CD14-positive monocyte (primary cell): Measurements from ENCODE around the gene TEC. TPM values are rescaled to one million over a fixed set of nuclear protein-coding genes. Genes with fewer than 3 reads are reported as not detected.

Experiments
- DNase-seq, 3 donors: peaks; one replicate each; pipeline ENCODE4 v3.0.0-alpha.2; 2011 to 2022
- H2AFZ ChIP-seq: 2 replicates; pipeline ENCODE4 v1.6.0; 2012; ENCODE audit warnings: mild to moderate bottlenecking, low read depth, low read length, inconsistent platforms; ENCODE audit not compliant: insufficient read depth, poor library complexity, severe bottlenecking
- H3K27ac ChIP-seq, 2 donors: 1 replicate in 1 of 2; 2 replicates in 1 of 2; pipeline ENCODE4 v1.5.1; 2012 to 2013; ENCODE audit warnings: low read length in 2 of 2, control low read depth in 1 of 2, inconsistent platforms in 1 of 2, low read depth in 1 of 2, mild to moderate bottlenecking in 1 of 2
- H3K27me3 ChIP-seq, 2 donors: one replicate each; pipeline versions ENCODE4 v1.6.0 to v1.6.1; 2011 to 2013; ENCODE audit warnings: low read length in 2 of 2; ENCODE audit not compliant: control insufficient read depth in 2 of 2, insufficient read depth in 2 of 2
- H3K36me3 ChIP-seq, 2 donors: replicated peaks in 1 of 2; 1 replicate in 1 of 2; 2 replicates in 1 of 2; pipeline versions ENCODE4 v1.5.1 to v1.6.1; 2012 to 2013; ENCODE audit warnings: low read length in 2 of 2, control low read depth in 1 of 2, inconsistent platforms in 1 of 2, mild to moderate bottlenecking in 1 of 2; ENCODE audit not compliant: insufficient read depth in 2 of 2, control insufficient read depth in 1 of 2
- H3K4me1 ChIP-seq, 2 donors: 1 replicate in 1 of 2; 2 replicates in 1 of 2; pipeline versions ENCODE4 v1.5.1 to v1.6.1; 2012 to 2013; ENCODE audit warnings: low read length in 2 of 2, control low read depth in 1 of 2, inconsistent platforms in 1 of 2, mild to moderate bottlenecking in 1 of 2, moderate library complexity in 1 of 2; ENCODE audit not compliant: insufficient read depth in 2 of 2, control insufficient read depth in 1 of 2
- H3K4me2 ChIP-seq: replicated peaks from 2 replicates; pipeline ENCODE3; 2012; ENCODE audit warnings: low read length, moderate library complexity, mild to moderate bottlenecking; ENCODE audit not compliant: poor library complexity, severe bottlenecking; ENCODE audit errors: extremely low read depth
- H3K4me3 ChIP-seq, 3 experiments: fragments of 200-600 bp in 1 of 3; sonication (generic) in 1 of 3; replicated peaks in 1 of 3; 1 replicate in 2 of 3; 2 replicates in 1 of 3; pipeline ENCODE4 v1.5.1; 2011 to 2013; ENCODE audit warnings: low read length in 3 of 3, mild to moderate bottlenecking in 3 of 3, control low read depth in 2 of 3, low read depth in 2 of 3, inconsistent platforms in 1 of 3, moderate library complexity in 1 of 3
- H3K79me2 ChIP-seq: 2 replicates; pipeline ENCODE4 v1.6.0; 2012; ENCODE audit warnings: mild to moderate bottlenecking, control low read depth, inconsistent platforms, low read length, moderate library complexity; ENCODE audit not compliant: insufficient read depth
- H3K9ac ChIP-seq: 2 replicates; pipeline ENCODE4 v1.6.0; 2017; ENCODE audit warnings: low read length, mild to moderate bottlenecking; ENCODE audit not compliant: insufficient read depth, poor library complexity, severe bottlenecking
- H3K9me3 ChIP-seq, 2 donors: replicated peaks in 1 of 2; 1 replicate in 1 of 2; 2 replicates in 1 of 2; pipeline versions ENCODE4 v1.5.1 to v1.6.1; 2012 to 2013; ENCODE audit warnings: low read length in 2 of 2, control low read depth in 1 of 2; ENCODE audit not compliant: control insufficient read depth in 1 of 2, insufficient read depth in 1 of 2
- H4K20me1 ChIP-seq: 2 replicates; pipeline ENCODE4 v1.6.0; 2012; ENCODE audit warnings: mild to moderate bottlenecking, low read length, control low read depth, moderate library complexity; ENCODE audit not compliant: insufficient read depth
- H3K27ac Mint-ChIP-seq, 7 donors: one replicate each; pipeline ENCODE4 v1.8.0; 2020; ENCODE audit warnings: mild to moderate bottlenecking in 7 of 7, mixed read lengths in 7 of 7, moderate library complexity in 6 of 7, inconsistent platforms in 2 of 7
- H3K27me3 Mint-ChIP-seq, 3 donors: one replicate each; pipeline ENCODE4 v1.8.0; 2021 to 2022; ENCODE audit warnings: low read depth in 3 of 3, mild to moderate bottlenecking in 3 of 3, mixed read lengths in 3 of 3, moderate library complexity in 3 of 3, inconsistent platforms in 1 of 3
- H3K36me3 Mint-ChIP-seq, 2 donors: one replicate each; pipeline ENCODE4 v1.8.0; 2020; ENCODE audit warnings: mixed read lengths in 2 of 2, inconsistent platforms in 1 of 2, mild to moderate bottlenecking in 1 of 2
- H3K4me1 Mint-ChIP-seq: one replicate; pipeline ENCODE4 v1.8.0; 2020; ENCODE audit warnings: mild to moderate bottlenecking, mixed read lengths
- H3K4me3 Mint-ChIP-seq, 2 donors: one replicate each; pipeline ENCODE4 v1.8.0; 2020; ENCODE audit warnings: mild to moderate bottlenecking in 2 of 2, mixed read lengths in 2 of 2, moderate library complexity in 1 of 2
- H3K9me3 Mint-ChIP-seq, 7 donors: one replicate each; pipeline ENCODE4 v1.8.0; 2020 to 2022; ENCODE audit warnings: mixed read lengths in 7 of 7, mild to moderate bottlenecking in 6 of 7, moderate library complexity in 6 of 7, inconsistent platforms in 2 of 7
- WGBS: methylation state at CpG from one replicate; pipeline ENCODE4 v1.1.5; 2013; ENCODE audit warnings: missing lambda C conversion rate; ENCODE audit not compliant: insufficient coverage; 5-methylcytosine and 5-hydroxymethylcytosine counted together
- intact Hi-C, 2 donors: fragments of 100-400 bp; cut with micrococcal nuclease; formaldehyde crosslinking; loops; one replicate each; pipeline versions ENCODE4 v1.15.0 to v1.15.1; 2023
- polyA plus RNA-seq, 3 donors: library from polyadenylated mRNA; depleted of rRNA in 1 of 3; unstranded in 2 of 3; stranded (reverse) in 1 of 3; fragments of 300-500 nt in 2 of 3; fragments of >200 nt in 1 of 3; fragmentation: Illumina TruSeq in 2 of 3; gene quantifications; 1 replicate in 2 of 3; 2 replicates in 1 of 3; pipeline ENCODE4 v1.2.3, GENCODE V29; 2012 to 2021
- TF ChIP-seq, protein P1 (sequence below): fragments of 200-600 bp; IDR thresholded peaks from one replicate; pipeline ENCODE4 v1.8.0; 2022; ENCODE audit warnings: antibody characterized with exemption, mild to moderate bottlenecking

The TEC gene
- polyA plus RNA-seq, 3 donors: 0.30 to 2.5 (median 0.73) TPM

DNA sequence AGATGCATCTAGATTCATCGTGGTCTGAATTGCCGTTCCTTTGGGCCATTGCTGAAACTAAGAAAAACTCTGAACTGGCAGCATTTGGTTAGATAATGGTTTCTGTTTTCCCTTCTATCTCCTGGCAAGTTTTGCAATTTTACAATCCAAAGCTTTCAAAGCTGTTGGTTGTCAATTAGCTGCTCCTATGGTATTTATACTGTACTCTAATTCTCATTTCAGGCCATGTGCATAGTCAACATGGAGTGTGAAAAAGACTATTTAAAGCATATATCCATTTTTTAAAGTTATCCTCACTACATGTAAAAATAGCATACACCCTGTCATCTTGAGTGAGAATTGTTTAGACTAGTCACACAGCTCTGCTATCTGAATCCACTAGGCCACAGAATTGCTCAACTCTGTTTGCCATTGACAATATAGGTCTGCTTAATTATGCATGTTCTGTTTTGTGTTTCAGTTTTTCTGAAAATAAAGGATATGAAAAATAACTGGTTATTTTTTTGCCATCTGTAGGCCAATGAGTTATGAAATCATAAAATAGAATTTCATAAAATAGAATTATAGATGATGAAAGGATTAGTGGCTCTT, 27.7 kb upstream of the TEC start:
- no peak for DNase-seq
- no peaks in the 10 kb centered on the region for H3K9me3 ChIP-seq
- H3K9ac ChIP-seq: no peak overlapping the region
- H3K27ac Mint-ChIP-seq: no peak overlapping the region
- H2AFZ ChIP-seq: no peak overlapping the region
- no peak overlapping the region for H3K4me3 ChIP-seq
- H3K4me3 Mint-ChIP-seq: no peak overlapping the region
- H3K4me1 ChIP-seq: no peaks in the 10 kb centered on the region
- H3K27me3 Mint-ChIP-seq: peaks cover 0 to 2% (median 0%) of the 10 kb centered on the region in 3 donors
- no peak overlapping the region for H3K4me2 ChIP-seq
- TF ChIP-seq, protein P1, sequence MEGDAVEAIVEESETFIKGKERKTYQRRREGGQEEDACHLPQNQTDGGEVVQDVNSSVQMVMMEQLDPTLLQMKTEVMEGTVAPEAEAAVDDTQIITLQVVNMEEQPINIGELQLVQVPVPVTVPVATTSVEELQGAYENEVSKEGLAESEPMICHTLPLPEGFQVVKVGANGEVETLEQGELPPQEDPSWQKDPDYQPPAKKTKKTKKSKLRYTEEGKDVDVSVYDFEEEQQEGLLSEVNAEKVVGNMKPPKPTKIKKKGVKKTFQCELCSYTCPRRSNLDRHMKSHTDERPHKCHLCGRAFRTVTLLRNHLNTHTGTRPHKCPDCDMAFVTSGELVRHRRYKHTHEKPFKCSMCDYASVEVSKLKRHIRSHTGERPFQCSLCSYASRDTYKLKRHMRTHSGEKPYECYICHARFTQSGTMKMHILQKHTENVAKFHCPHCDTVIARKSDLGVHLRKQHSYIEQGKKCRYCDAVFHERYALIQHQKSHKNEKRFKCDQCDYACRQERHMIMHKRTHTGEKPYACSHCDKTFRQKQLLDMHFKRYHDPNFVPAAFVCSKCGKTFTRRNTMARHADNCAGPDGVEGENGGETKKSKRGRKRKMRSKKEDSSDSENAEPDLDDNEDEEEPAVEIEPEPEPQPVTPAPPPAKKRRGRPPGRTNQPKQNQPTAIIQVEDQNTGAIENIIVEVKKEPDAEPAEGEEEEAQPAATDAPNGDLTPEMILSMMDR: no peak
- H3K36me3 Mint-ChIP-seq: no peaks in the 10 kb centered on the region
- WGBS: no CpG with 5 or more reads among the region's 2 CpGs
- no peaks in the 10 kb centered on the region for H3K79me2 ChIP-seq
- H3K4me1 Mint-ChIP-seq: peaks cover 3% of the 10 kb centered on the region
- H3K27ac ChIP-seq: no peak overlapping the region
- H3K9me3 Mint-ChIP-seq: peaks cover 0 to 3% (median 0%) of the 10 kb centered on the region in 7 donors
- no peaks in the 10 kb centered on the region for H3K36me3 ChIP-seq
- intact Hi-C loops: no loop called here
- H4K20me1 ChIP-seq: no peaks in the 10 kb centered on the region
- H3K27me3 ChIP-seq: no peaks in the 10 kb centered on the region

DNA sequence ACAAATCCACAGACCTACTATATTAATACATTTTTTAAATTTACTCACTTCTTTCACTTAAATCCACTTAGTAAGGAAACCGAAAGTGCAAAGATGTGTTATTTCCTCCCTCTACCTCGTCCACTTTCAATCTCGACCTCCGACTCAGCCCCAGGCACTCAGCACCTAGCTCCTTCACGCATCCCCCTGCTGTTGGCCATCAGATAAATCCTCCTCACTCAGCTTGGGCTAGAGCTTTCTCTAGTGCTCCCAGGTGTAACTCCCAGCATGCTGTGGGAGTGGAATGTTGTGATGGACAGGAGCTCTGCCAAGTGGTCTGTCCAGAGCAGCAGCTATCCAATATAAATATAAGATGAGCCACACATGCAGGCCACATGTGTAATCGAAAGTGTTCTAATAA, 26.7 kb upstream of the TEC start:
- no peaks in the 10 kb centered on the region for H3K36me3 Mint-ChIP-seq
- no peak overlapping the region for H3K27ac Mint-ChIP-seq
- Histone ChIP-seq H3K79me2 (no peaks in the 10 kb centered on the region), H3K9me3 (no peaks in the 10 kb centered on the region), H3K9ac (no peak overlapping the region), H3K4me1 (no peaks in the 10 kb centered on the region), H4K20me1 (no peaks in the 10 kb centered on the region), H3K4me2 (no peak overlapping the region), H2AFZ (no peak overlapping the region), H3K36me3 (no peaks in the 10 kb centered on the region), H3K27ac (no peak overlapping the region), H3K27me3 (no peaks in the 10 kb centered on the region), H3K4me3 (no peak overlapping the region)
- no peak overlapping the region for H3K4me3 Mint-ChIP-seq
- intact Hi-C loops: no loop called here
- DNase-seq: no peak
- TF ChIP-seq, protein P1: no peak
- H3K4me1 Mint-ChIP-seq: peaks cover 3% of the 10 kb centered on the region
- 87% methylated on average over 5 of the region's 6 CpGs for WGBS
- peaks cover 0 to 9% (median 4%) of the 10 kb centered on the region in 7 donors for H3K9me3 Mint-ChIP-seq
- peaks cover 0 to 2% (median 0%) of the 10 kb centered on the region in 3 donors for H3K27me3 Mint-ChIP-seq
